Activated CD8-positive, alpha-beta T cell treated with anti-CD3 and anti-CD28 coated beads for 36 hours (primary cell): ENCODE results near the gene GALNT7. TPM values are rescaled to one million over a fixed set of nuclear protein-coding genes. Genes with fewer than 3 reads are reported as not detected.

Experiments used
- ATAC-seq: fragments of 200-7000 bp; cut with Tn5 transposase; one replicate; pipeline ENCODE4 v1.10.0; 2021; ENCODE audit warnings: mild to moderate bottlenecking, moderate library complexity
- CTCF ChIA-PET: fragments of 350-600 bp; sonication (Branson Sonifier 250); formaldehyde crosslinking; loops from one replicate; lab custom pipeline; 2021; ENCODE audit warnings: antibody characterized with exemption; lab: Charles Lee
- POLR2A ChIA-PET: fragments of 350-600 bp; sonication (Branson Sonifier 250); formaldehyde crosslinking; loops from one replicate; lab custom pipeline; 2021; ENCODE audit warnings: antibody characterized with exemption; lab: Charles Lee
- DNase-seq: peaks from one replicate; pipeline ENCODE4 v3.0.0-alpha.2; 2020
- H3K27ac Mint-ChIP-seq: one replicate; pipeline ENCODE4 v1.8.0; 2021; ENCODE audit warnings: mild to moderate bottlenecking, mixed read lengths
- H3K27me3 Mint-ChIP-seq: one replicate; pipeline ENCODE4 v1.8.0; 2021; ENCODE audit warnings: mixed read lengths
- H3K36me3 Mint-ChIP-seq: one replicate; pipeline ENCODE4 v1.8.0; 2021; ENCODE audit warnings: low read depth, mixed read lengths
- H3K4me1 Mint-ChIP-seq: one replicate; pipeline ENCODE4 v1.8.0; 2021; ENCODE audit warnings: low read depth, mixed read lengths
- H3K4me3 Mint-ChIP-seq: one replicate; pipeline ENCODE4 v1.8.0; 2021; ENCODE audit warnings: mild to moderate bottlenecking, moderate library complexity, mixed read lengths
- H3K9me3 Mint-ChIP-seq: one replicate; pipeline ENCODE4 v1.8.0; 2021; ENCODE audit warnings: mixed read lengths
- intact Hi-C: fragments of 100-400 bp; cut with micrococcal nuclease; formaldehyde crosslinking; loops from one replicate; pipeline ENCODE4 v1.10.0; 2022
- total RNA-seq, 2 experiments: library from RNA; stranded (reverse); gene quantifications; one replicate each; pipeline ENCODE4 v1.2.3, GENCODE V29; 2021
- TF ChIP-seq, protein P1 (sequence below): fragments of 200-600 bp; IDR thresholded peaks from one replicate; pipeline ENCODE4 v1.8.0; 2022; ENCODE audit warnings: antibody characterized with exemption, mild to moderate bottlenecking

GALNT7 gene
- total RNA-seq, 2 experiments from 2014 or later, result 10.2 to 10.4 TPM

- no peaks in the 10 kb centered on the region for H3K36me3 Mint-ChIP-seq
- H3K27me3 Mint-ChIP-seq, result no peaks in the 10 kb centered on the region
- H3K4me1 Mint-ChIP-seq, result peaks cover 23% of the 10 kb centered on the region
- no peak overlapping the region for H3K4me3 Mint-ChIP-seq
- POLR2A ChIA-PET, result no interaction called here
- H3K9me3 Mint-ChIP-seq, result no peaks in the 10 kb centered on the region
- DNase-seq (no peak), ATAC-seq (no peak)
- intact Hi-C loops, result no loop called here
- TF ChIP-seq, protein P1, sequence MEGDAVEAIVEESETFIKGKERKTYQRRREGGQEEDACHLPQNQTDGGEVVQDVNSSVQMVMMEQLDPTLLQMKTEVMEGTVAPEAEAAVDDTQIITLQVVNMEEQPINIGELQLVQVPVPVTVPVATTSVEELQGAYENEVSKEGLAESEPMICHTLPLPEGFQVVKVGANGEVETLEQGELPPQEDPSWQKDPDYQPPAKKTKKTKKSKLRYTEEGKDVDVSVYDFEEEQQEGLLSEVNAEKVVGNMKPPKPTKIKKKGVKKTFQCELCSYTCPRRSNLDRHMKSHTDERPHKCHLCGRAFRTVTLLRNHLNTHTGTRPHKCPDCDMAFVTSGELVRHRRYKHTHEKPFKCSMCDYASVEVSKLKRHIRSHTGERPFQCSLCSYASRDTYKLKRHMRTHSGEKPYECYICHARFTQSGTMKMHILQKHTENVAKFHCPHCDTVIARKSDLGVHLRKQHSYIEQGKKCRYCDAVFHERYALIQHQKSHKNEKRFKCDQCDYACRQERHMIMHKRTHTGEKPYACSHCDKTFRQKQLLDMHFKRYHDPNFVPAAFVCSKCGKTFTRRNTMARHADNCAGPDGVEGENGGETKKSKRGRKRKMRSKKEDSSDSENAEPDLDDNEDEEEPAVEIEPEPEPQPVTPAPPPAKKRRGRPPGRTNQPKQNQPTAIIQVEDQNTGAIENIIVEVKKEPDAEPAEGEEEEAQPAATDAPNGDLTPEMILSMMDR, result no peak
- H3K27ac Mint-ChIP-seq, result no peak overlapping the region
- CTCF ChIA-PET, result interaction anchor here (0.5 to 3.7 kb wide), 5 partner anchors 40 to 249 kb away, joined by 3 to 30 read pairs (median 3); no protein-coding TSS in a partner anchor
These were observed 93.8 kb downstream of the GALNT7 start for GRCh38 chr4:173262375-173262774.

GRCh38 chr4:173264245-173264644 is 95.6 kb downstream of the GALNT7 start:
- intact Hi-C loops, result no loop called here
- Mint-ChIP-seq H3K9me3 (no peaks in the 10 kb centered on the region), H3K27ac (no peak overlapping the region), H3K36me3 (no peaks in the 10 kb centered on the region), H3K27me3 (no peaks in the 10 kb centered on the region), H3K4me1 (peaks cover 24% of the 10 kb centered on the region), H3K4me3 (peak overlapping the region; percentile 0)
- DNase-seq (no peak), ATAC-seq (no peak)
- TF ChIP-seq, protein P1, result no peak
- ChIA-PET POLR2A (no interaction called here), CTCF (interaction anchor here (1.0 to 3.6 kb wide), 5 partner anchors 17 to 251 kb away, joined by 3 to 21 read pairs (median 4); no protein-coding TSS in a partner anchor)

GRCh38 chr4:173264684-173265185 is 96.1 kb downstream of the GALNT7 start:
- no peaks in the 10 kb centered on the region for H3K9me3 Mint-ChIP-seq
- peak; percentile 49 for ATAC-seq
- intact Hi-C loops, result no loop called here
- peaks cover 24% of the 10 kb centered on the region for H3K4me1 Mint-ChIP-seq
- CTCF ChIA-PET, result interaction anchor here (1.0 to 3.6 kb wide), 5 partner anchors 17 to 251 kb away, joined by 3 to 21 read pairs (median 4); no protein-coding TSS in a partner anchor
- no peak overlapping the region for H3K27ac Mint-ChIP-seq
- no peaks in the 10 kb centered on the region for H3K36me3 Mint-ChIP-seq
- peak overlapping the region; percentile 0 for H3K4me3 Mint-ChIP-seq
- peak; percentile 26 for DNase-seq
- TF ChIP-seq, protein P1, result no peak
- H3K27me3 Mint-ChIP-seq, result no peaks in the 10 kb centered on the region
- POLR2A ChIA-PET, result interaction anchor here (0.6 kb wide), 1 partner anchor 240 kb away, joined by 3 read pairs; no protein-coding TSS in a partner anchor

GRCh38 chr4:173265751-173266150 is 97.1 kb downstream of the GALNT7 start:
- intact Hi-C loops, result no loop called here
- ChIA-PET CTCF (interaction anchor here (2.2 to 3.6 kb wide), 2 partner anchors 36 to 252 kb away, joined by 11 to 21 read pairs; no protein-coding TSS in a partner anchor), POLR2A (no interaction called here)
- Mint-ChIP-seq H3K36me3 (no peaks in the 10 kb centered on the region), H3K27me3 (no peaks in the 10 kb centered on the region), H3K9me3 (no peaks in the 10 kb centered on the region), H3K4me1 (peaks cover 24% of the 10 kb centered on the region), H3K27ac (no peak overlapping the region), H3K4me3 (no peak overlapping the region)
- TF ChIP-seq, protein P1, result no peak
- no peak for DNase-seq
- no peak for ATAC-seq

DNA sequence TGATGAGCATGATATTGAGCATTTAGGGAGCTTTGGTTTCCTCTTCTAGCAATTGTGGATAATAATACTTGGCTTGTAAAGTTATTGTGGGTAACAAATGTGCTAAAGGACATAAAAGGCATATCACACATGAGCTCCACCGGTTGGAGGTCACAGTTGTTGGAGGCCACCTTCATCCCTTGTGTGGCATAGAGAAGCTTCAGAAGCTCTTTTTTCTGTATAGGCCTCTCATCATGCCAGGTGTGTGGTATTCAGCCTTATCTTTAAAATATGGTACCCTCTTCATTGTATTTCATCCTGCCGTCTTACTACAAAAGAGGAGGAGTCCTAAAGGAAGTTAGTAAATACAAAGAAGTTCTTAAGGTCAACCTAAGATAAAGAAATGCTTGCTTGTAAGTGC is 99.1 kb downstream of the GALNT7 start:
- ChIA-PET POLR2A (no interaction called here), CTCF (interaction anchor here (1.0 to 3.6 kb wide), 3 partner anchors 10 to 34 kb away, joined by 3 to 21 read pairs (median 7); no protein-coding TSS in a partner anchor)
- no peak overlapping the region for H3K4me3 Mint-ChIP-seq
- H3K9me3 Mint-ChIP-seq, result no peaks in the 10 kb centered on the region
- H3K27me3 Mint-ChIP-seq, result no peaks in the 10 kb centered on the region
- no peaks in the 10 kb centered on the region for H3K36me3 Mint-ChIP-seq
- peaks cover 24% of the 10 kb centered on the region for H3K4me1 Mint-ChIP-seq
- DNase-seq (no peak), ATAC-seq (no peak)
- TF ChIP-seq, protein P1, result no peak
- intact Hi-C loops, result no loop called here
- no peak overlapping the region for H3K27ac Mint-ChIP-seq
